ENCODE data around the gene ITGB3BP. TPM values are rescaled to one million over a fixed set of nuclear protein-coding genes. Genes with fewer than 3 reads are reported as not detected.

ITGB3BP gene
- total and polyA plus RNA-seq, 4 donors = 5.7 to 15.2 (median 7.5) TPM

DNA sequence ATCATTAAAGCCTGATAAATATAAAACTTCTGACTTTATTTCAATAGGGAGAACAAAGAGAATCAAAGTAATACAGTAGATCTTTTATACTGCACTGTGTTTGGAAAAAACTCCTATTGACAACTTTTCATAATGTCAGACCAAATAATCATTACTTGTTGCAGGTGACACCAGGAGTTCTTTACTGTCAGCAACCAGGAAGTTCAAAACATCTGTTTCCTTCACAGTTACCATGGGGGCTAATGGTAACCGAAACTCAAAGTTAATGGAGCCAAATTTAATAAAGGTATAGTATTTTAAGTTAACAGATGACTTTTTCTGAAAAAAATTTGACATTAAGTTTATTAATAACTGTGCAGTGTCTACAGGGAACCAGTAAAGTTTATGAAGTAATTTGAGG lies 10.9 kb upstream of the ITGB3BP start:
- DNase-seq (ENCODE audit: low spot score) = no peak
- H3K27me3 ChIP-seq (ENCODE audit: control insufficient read depth in 4 of 4, insufficient read depth in 4 of 4, low read length in 3 of 4) = no peaks in the 10 kb centered on the region
- peaks cover 0 to 2% (median 0%) of the 10 kb centered on the region in 4 donors for H3K36me3 ChIP-seq (ENCODE audit: control insufficient read depth in 4 of 4, insufficient read depth in 3 of 4, low read depth in 1 of 4, low read length in 3 of 4)
- H3K4me1 ChIP-seq (ENCODE audit: control insufficient read depth in 4 of 4, insufficient read depth in 4 of 4, low read length in 3 of 4) = peaks cover 0 to 3% (median 0%) of the 10 kb centered on the region in 4 donors
- no peak overlapping the region for H3K4me3 ChIP-seq (ENCODE audit: low read depth in 1 of 3, low read length in 3 of 3)
- no peak for TF ChIP-seq HNF4A (conservative IDR thresholded peaks at IDR 0.05)
- no peak for TF ChIP-seq NR2F2 (IDR thresholded peaks at IDR 0.05)
- no peak for TF ChIP-seq EGR1 (IDR thresholded peaks at IDR 0.05; ENCODE audit: low read depth in 2 of 2)
- TF ChIP-seq RXRA (IDR thresholded peaks at IDR 0.05) = no peak
- no peak for TF ChIP-seq RAD21 (IDR thresholded peaks at IDR 0.05)
- no peak for TF ChIP-seq SP1 (IDR thresholded peaks at IDR 0.05)
- no peak for TF ChIP-seq YY1 (IDR thresholded peaks at IDR 0.05)
- TF ChIP-seq MAX (IDR thresholded peaks at IDR 0.05) = no peak
- no peak for TF ChIP-seq FOXA1 (IDR thresholded peaks at IDR 0.05)
- TF ChIP-seq JUND (IDR thresholded peaks at IDR 0.05) = no peak
- H3K27ac ChIP-seq (ENCODE audit: low read depth in 1 of 2, low read length in 2 of 2) = no peak overlapping the region
- 93% methylated on average over 1 of the region's 1 CpG for WGBS
- no peaks in the 10 kb centered on the region for H3K9me3 ChIP-seq (ENCODE audit: control insufficient read depth in 4 of 4, low read length in 3 of 4)
- H3K9ac ChIP-seq (ENCODE audit: low read depth in 1 of 2, low read length in 2 of 2) = no peak overlapping the region

- Histone ChIP-seq H3K4me3 (ENCODE audit: low read depth in 1 of 3, low read length in 3 of 3) (no peak overlapping the region), H3K9me3 (ENCODE audit: control insufficient read depth in 4 of 4, low read length in 3 of 4) (no peaks in the 10 kb centered on the region), H3K36me3 (ENCODE audit: control insufficient read depth in 4 of 4, insufficient read depth in 3 of 4, low read depth in 1 of 4, low read length in 3 of 4) (peaks cover 0 to 2% (median 0%) of the 10 kb centered on the region in 4 donors), H3K27me3 (ENCODE audit: control insufficient read depth in 4 of 4, insufficient read depth in 4 of 4, low read length in 3 of 4) (no peaks in the 10 kb centered on the region), H3K9ac (ENCODE audit: low read depth in 1 of 2, low read length in 2 of 2) (no peak overlapping the region), H3K4me1 (ENCODE audit: control insufficient read depth in 4 of 4, insufficient read depth in 4 of 4, low read length in 3 of 4) (peaks cover 0 to 3% (median 0%) of the 10 kb centered on the region in 4 donors), H3K27ac (ENCODE audit: low read depth in 1 of 2, low read length in 2 of 2) (no peak overlapping the region)
- 92% methylated on average over 1 of the region's 1 CpG for WGBS
- TF ChIP-seq RXRA (IDR thresholded peaks at IDR 0.05) (no peak), EGR1 (IDR thresholded peaks at IDR 0.05; ENCODE audit: low read depth in 2 of 2) (no peak), RAD21 (IDR thresholded peaks at IDR 0.05) (no peak), JUND (IDR thresholded peaks at IDR 0.05) (no peak), HNF4G (IDR thresholded peaks at IDR 0.05) (no peak), SP1 (IDR thresholded peaks at IDR 0.05) (no peak), GABPA (IDR thresholded peaks at IDR 0.05 in 1 of 2, conservative IDR thresholded peaks at IDR 0.05 in 1 of 2) (no peak), NR2F2 (IDR thresholded peaks at IDR 0.05) (no peak), ATF3 (IDR thresholded peaks at IDR 0.05) (no peak), FOXA2 (IDR thresholded peaks at IDR 0.05) (no peak), REST (IDR thresholded peaks at IDR 0.05) (no peak), YY1 (IDR thresholded peaks at IDR 0.05) (no peak), TAF1 (conservative IDR thresholded peaks at IDR 0.05) (no peak), HNF4A (conservative IDR thresholded peaks at IDR 0.05) (no peak), MAX (IDR thresholded peaks at IDR 0.05) (no peak), CTCF (IDR thresholded peaks at IDR 0.05; ENCODE audit: low read depth, low read length, missing input control) (no peak), FOXA1 (IDR thresholded peaks at IDR 0.05) (no peak)
- TF ChIP-seq, protein P1, sequence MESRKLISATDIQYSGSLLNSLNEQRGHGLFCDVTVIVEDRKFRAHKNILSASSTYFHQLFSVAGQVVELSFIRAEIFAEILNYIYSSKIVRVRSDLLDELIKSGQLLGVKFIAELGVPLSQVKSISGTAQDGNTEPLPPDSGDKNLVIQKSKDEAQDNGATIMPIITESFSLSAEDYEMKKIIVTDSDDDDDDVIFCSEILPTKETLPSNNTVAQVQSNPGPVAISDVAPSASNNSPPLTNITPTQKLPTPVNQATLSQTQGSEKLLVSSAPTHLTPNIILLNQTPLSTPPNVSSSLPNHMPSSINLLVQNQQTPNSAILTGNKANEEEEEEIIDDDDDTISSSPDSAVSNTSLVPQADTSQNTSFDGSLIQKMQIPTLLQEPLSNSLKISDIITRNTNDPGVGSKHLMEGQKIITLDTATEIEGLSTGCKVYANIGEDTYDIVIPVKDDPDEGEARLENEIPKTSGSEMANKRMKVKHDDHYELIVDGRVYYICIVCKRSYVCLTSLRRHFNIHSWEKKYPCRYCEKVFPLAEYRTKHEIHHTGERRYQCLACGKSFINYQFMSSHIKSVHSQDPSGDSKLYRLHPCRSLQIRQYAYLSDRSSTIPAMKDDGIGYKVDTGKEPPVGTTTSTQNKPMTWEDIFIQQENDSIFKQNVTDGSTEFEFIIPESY (IDR thresholded peaks at IDR 0.05) = no peak
- DNase-seq (ENCODE audit: low spot score) = no peak
Observed at GRCh38 chr1:63532727-63533126, 9.7 kb upstream of the ITGB3BP start.

Measured in liver (tissue), 9 donors.